Stimulated activated CD8-positive, alpha-beta memory T cell treated with anti-CD3 and anti-CD28 coated beads, Interleukin-4, amount 100 ng/mL, for 24 hours (primary cell): ENCODE results near the gene GALNT12.

Experiments
- DNase-seq: peaks from one replicate; pipeline ENCODE4 v3.0.0-alpha.2; 2020; ENCODE audit warnings: low read depth

GALNT12 gene

GRCh38 chr9:98781588-98782383 is 25.7 kb upstream of the GALNT12 start:
- no peak for DNase-seq

GRCh38 chr9:98783518-98784226 is 23.8 kb upstream of the GALNT12 start:
- no peak for DNase-seq

GRCh38 chr9:98784831-98785806 is 22.4 kb upstream of the GALNT12 start:
- no peak for DNase-seq

GRCh38 chr9:98786750-98787510 is 20.5 kb upstream of the GALNT12 start:
- DNase-seq: no peak

GRCh38 chr9:98787766-98788335 is 19.6 kb upstream of the GALNT12 start:
- no peak for DNase-seq

- no peak for DNase-seq
These were observed 17.9 kb upstream of the GALNT12 start for GRCh38 chr9:98789483-98790133.

- no peak for DNase-seq
These were observed 17.2 kb upstream of the GALNT12 start for GRCh38 chr9:98790134-98790841.

GRCh38 chr9:98790842-98791607 is 16.4 kb upstream of the GALNT12 start:
- peak; percentile 38 for DNase-seq

GRCh38 chr9:98791608-98792490 is 15.6 kb upstream of the GALNT12 start:
- no peak for DNase-seq

GRCh38 chr9:98793031-98793430 is 14.4 kb upstream of the GALNT12 start:
- DNase-seq: no peak

GRCh38 chr9:98794802-98795201 is 12.7 kb upstream of the GALNT12 start:
- DNase-seq: no peak

- no peak for DNase-seq
These were observed 12.0 kb upstream of the GALNT12 start for GRCh38 chr9:98795295-98795955.

GRCh38 chr9:98795970-98796363 is 11.5 kb upstream of the GALNT12 start:
- no peak for DNase-seq

GRCh38 chr9:98796364-98797101 is 10.9 kb upstream of the GALNT12 start, which contains the start of gene ANKS6:
ANKS6 (minus strand) TSS chr9:98796555; CDS start chr9:98796491, 64 bp downstream.
- peak; percentile 68 for DNase-seq

- no peak for DNase-seq
These were observed 10.0 kb upstream of the GALNT12 start for GRCh38 chr9:98797491-98797890.

- DNase-seq: no peak
These were observed 9.2 kb upstream of the GALNT12 start for GRCh38 chr9:98798254-98798653.

GRCh38 chr9:98801561-98801960 is 5.9 kb upstream of the GALNT12 start:
- DNase-seq: no peak
